ENCODE results near the gene MPND. TPM values are rescaled to one million over a fixed set of nuclear protein-coding genes. Genes with fewer than 3 reads are reported as not detected.

Gene MPND
- total and polyA plus RNA-seq, 4 donors: 10.8 to 47.4 (median 27.8) TPM

- peaks cover 57% of the 10 kb centered on the region for H3K36me3 ChIP-seq (ENCODE audit: control insufficient read depth, insufficient read depth, low read length)
- WGBS (ENCODE audit: insufficient coverage): 82% methylated on average over 21 of the region's 23 CpGs
- H3K27ac ChIP-seq (ENCODE audit: low read depth, low read length): no peak overlapping the region
- no peaks in the 10 kb centered on the region for H3K9me3 ChIP-seq (ENCODE audit: control insufficient read depth, insufficient read depth, low read length)
- peaks cover 85% of the 10 kb centered on the region for H3K4me1 ChIP-seq (ENCODE audit: control insufficient read depth, insufficient read depth, low read length)
- no peak for DNase-seq (ENCODE audit: low read depth in 4 of 6, low spot score in 6 of 6)
- no peak overlapping the region for H3K4me3 ChIP-seq (ENCODE audit: low read depth, low read length)
- no peaks in the 10 kb centered on the region for H3K27me3 ChIP-seq (ENCODE audit: control insufficient read depth, insufficient read depth, low read length)
Observed at GRCh38 chr19:4376991-4377781, 33.8 kb downstream of the MPND start.

- no peak overlapping the region for H3K4me3 ChIP-seq (ENCODE audit: low read depth, low read length)
- H3K4me1 ChIP-seq (ENCODE audit: control insufficient read depth, insufficient read depth, low read length): peaks cover 75% of the 10 kb centered on the region
- 85% methylated on average over 11 of the region's 11 CpGs for WGBS (ENCODE audit: insufficient coverage)
- no peak overlapping the region for H3K27ac ChIP-seq (ENCODE audit: low read depth, low read length)
- peaks cover 56% of the 10 kb centered on the region for H3K36me3 ChIP-seq (ENCODE audit: control insufficient read depth, insufficient read depth, low read length)
- DNase-seq (ENCODE audit: low read depth in 4 of 6, low spot score in 6 of 6): no peak
- no peaks in the 10 kb centered on the region for H3K27me3 ChIP-seq (ENCODE audit: control insufficient read depth, insufficient read depth, low read length)
- H3K9me3 ChIP-seq (ENCODE audit: control insufficient read depth, insufficient read depth, low read length): no peaks in the 10 kb centered on the region
Observed at GRCh38 chr19:4378886-4379285, 35.5 kb downstream of the MPND start.

GRCh38 chr19:4379383-4380253 is 36.3 kb downstream of the MPND start:
- peaks cover 56% of the 10 kb centered on the region for H3K36me3 ChIP-seq (ENCODE audit: control insufficient read depth, insufficient read depth, low read length)
- H3K9me3 ChIP-seq (ENCODE audit: control insufficient read depth, insufficient read depth, low read length): no peaks in the 10 kb centered on the region
- 71% methylated on average over 17 of the region's 20 CpGs for WGBS (ENCODE audit: insufficient coverage)
- no peaks in the 10 kb centered on the region for H3K27me3 ChIP-seq (ENCODE audit: control insufficient read depth, insufficient read depth, low read length)
- H3K27ac ChIP-seq (ENCODE audit: low read depth, low read length): peak overlapping the region; percentile 25
- DNase-seq (ENCODE audit: low read depth in 4 of 6, low spot score in 6 of 6): peak in 1 of 6 donors; percentile 2
- H3K4me3 ChIP-seq (ENCODE audit: low read depth, low read length): no peak overlapping the region
- H3K4me1 ChIP-seq (ENCODE audit: control insufficient read depth, insufficient read depth, low read length): peaks cover 75% of the 10 kb centered on the region

GRCh38 chr19:4380254-4380727 is 36.9 kb downstream of the MPND start:
- no peaks in the 10 kb centered on the region for H3K9me3 ChIP-seq (ENCODE audit: control insufficient read depth, insufficient read depth, low read length)
- H3K27me3 ChIP-seq (ENCODE audit: control insufficient read depth, insufficient read depth, low read length): no peaks in the 10 kb centered on the region
- peaks cover 56% of the 10 kb centered on the region for H3K36me3 ChIP-seq (ENCODE audit: control insufficient read depth, insufficient read depth, low read length)
- H3K4me1 ChIP-seq (ENCODE audit: control insufficient read depth, insufficient read depth, low read length): peaks cover 74% of the 10 kb centered on the region
- H3K4me3 ChIP-seq (ENCODE audit: low read depth, low read length): no peak overlapping the region
- WGBS (ENCODE audit: insufficient coverage): 48% methylated on average over 15 of the region's 17 CpGs
- DNase-seq (ENCODE audit: low read depth in 4 of 6, low spot score in 6 of 6): peak in 1 of 6 donors; percentile 13
- peak overlapping the region; percentile 25 for H3K27ac ChIP-seq (ENCODE audit: low read depth, low read length)

DNA sequence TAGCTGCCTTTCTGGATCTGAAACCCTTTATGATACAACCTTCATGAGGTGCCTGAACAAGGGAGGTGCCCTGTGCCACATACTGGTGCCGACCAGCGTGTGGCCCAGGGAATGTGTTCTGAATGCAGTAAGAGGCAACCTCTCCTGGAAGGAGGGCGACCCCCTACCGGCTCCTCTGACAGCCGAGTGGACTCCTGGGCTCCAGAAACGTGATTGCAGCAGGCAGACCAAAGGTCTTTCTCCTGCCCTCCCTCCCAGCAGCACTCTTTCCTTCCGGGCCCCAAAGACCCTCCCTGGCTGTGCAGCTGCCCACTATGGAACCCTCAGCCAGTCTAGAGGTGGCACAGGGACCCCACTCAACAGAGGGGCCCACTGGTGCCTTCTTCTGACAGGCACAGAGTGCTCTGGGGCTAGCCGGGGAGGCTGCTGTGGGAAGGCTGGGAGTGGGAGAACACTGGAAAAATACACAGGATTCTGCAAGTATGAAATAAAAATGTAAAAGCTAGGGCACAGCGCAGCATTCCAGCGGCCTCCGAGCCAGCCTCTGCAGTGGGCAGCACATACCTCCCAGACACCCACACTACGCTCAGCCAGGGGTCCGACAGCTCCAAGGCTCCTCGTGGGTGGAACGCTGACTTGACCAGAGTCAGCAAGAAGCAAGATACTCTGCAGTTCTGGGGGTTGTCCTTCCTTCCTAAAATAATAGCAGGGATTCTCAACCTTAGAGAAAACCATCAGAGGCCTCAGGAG is 42.1 kb downstream of the MPND start:
- peaks cover 84% of the 10 kb centered on the region for H3K4me1 ChIP-seq (ENCODE audit: control insufficient read depth, insufficient read depth, low read length)
- 59% methylated on average over 6 of the region's 15 CpGs for WGBS (ENCODE audit: insufficient coverage)

DNA sequence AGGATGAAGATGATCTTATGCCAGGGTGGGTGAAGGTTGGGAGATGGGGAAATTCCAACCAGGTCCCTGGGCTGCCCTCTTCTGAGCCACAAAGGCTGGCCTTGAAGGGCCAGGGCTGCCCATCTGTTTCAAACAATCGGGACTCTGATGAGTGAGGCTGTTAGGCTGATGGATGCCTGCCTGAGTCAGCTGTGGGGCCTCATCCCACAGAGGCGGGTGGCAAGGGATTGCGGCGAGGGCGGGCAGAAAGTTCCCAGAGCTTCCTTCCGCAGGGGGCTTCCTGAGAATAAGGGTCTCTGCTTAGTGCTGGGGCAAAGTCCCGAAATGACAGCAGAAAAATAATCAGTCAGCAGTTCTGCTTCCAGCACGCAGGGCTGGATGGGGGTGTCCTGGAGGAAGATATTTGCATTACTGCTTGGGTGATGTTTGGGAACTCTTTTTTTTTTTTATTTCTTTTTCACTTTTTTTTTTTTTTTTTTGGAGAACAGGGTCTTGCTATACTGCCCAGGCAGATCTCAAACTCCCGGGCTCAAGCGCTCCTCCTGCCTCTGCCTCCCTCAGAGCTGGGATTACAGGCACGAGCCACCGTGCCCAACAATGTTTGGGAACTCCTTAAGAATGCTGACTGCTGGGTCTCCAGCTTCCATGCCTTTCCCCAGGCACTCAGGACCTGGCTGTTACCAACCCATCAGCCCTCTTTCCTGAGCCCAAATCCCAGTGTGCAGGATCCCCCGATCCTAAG is 42.9 kb downstream of the MPND start:
- Histone ChIP-seq H3K36me3 (ENCODE audit: control insufficient read depth, insufficient read depth, low read length) (peaks cover 58% of the 10 kb centered on the region), H3K4me1 (ENCODE audit: control insufficient read depth, insufficient read depth, low read length) (peaks cover 84% of the 10 kb centered on the region), H3K4me3 (ENCODE audit: low read depth, low read length) (no peak overlapping the region), H3K9me3 (ENCODE audit: control insufficient read depth, insufficient read depth, low read length) (no peaks in the 10 kb centered on the region), H3K27me3 (ENCODE audit: control insufficient read depth, insufficient read depth, low read length) (no peaks in the 10 kb centered on the region), H3K27ac (ENCODE audit: low read depth, low read length) (peak overlapping the region; percentile 75)
- WGBS (ENCODE audit: insufficient coverage): 59% methylated on average over 9 of the region's 13 CpGs
- peak in 1 of 6 donors; percentile 54 for DNase-seq (ENCODE audit: low read depth in 4 of 6, low spot score in 6 of 6)

More for the DNA sequence above, 42.1 kb downstream of the MPND start:
- Histone ChIP-seq H3K9me3 (ENCODE audit: control insufficient read depth, insufficient read depth, low read length) (no peaks in the 10 kb centered on the region), H3K27ac (ENCODE audit: low read depth, low read length) (peak overlapping the region; percentile 75), H3K27me3 (ENCODE audit: control insufficient read depth, insufficient read depth, low read length) (no peaks in the 10 kb centered on the region), H3K36me3 (ENCODE audit: control insufficient read depth, insufficient read depth, low read length) (peaks cover 55% of the 10 kb centered on the region), H3K4me3 (ENCODE audit: low read depth, low read length) (no peak overlapping the region)
- DNase-seq (ENCODE audit: low read depth in 4 of 6, low spot score in 6 of 6): no peak

GRCh38 chr19:4388337-4389063 is 45.1 kb downstream of the MPND start:
- peak in 3 of 6 donors; percentile 36 to 74 (median 55) for DNase-seq (ENCODE audit: low read depth in 4 of 6, low spot score in 6 of 6)
- Histone ChIP-seq H3K27ac (ENCODE audit: low read depth, low read length) (peak overlapping the region; percentile 79), H3K4me1 (ENCODE audit: control insufficient read depth, insufficient read depth, low read length) (peaks cover 99% of the 10 kb centered on the region), H3K9me3 (ENCODE audit: control insufficient read depth, insufficient read depth, low read length) (no peaks in the 10 kb centered on the region), H3K27me3 (ENCODE audit: control insufficient read depth, insufficient read depth, low read length) (no peaks in the 10 kb centered on the region), H3K4me3 (ENCODE audit: low read depth, low read length) (no peak overlapping the region), H3K36me3 (ENCODE audit: control insufficient read depth, insufficient read depth, low read length) (peaks cover 59% of the 10 kb centered on the region)
- 41% methylated on average over 16 of the region's 16 CpGs for WGBS (ENCODE audit: insufficient coverage)

GRCh38 chr19:4389064-4389375 is 45.7 kb downstream of the MPND start:
- Histone ChIP-seq H3K36me3 (ENCODE audit: control insufficient read depth, insufficient read depth, low read length) (peaks cover 53% of the 10 kb centered on the region), H3K4me3 (ENCODE audit: low read depth, low read length) (no peak overlapping the region), H3K9me3 (ENCODE audit: control insufficient read depth, insufficient read depth, low read length) (no peaks in the 10 kb centered on the region), H3K27ac (ENCODE audit: low read depth, low read length) (peak overlapping the region; percentile 79), H3K27me3 (ENCODE audit: control insufficient read depth, insufficient read depth, low read length) (no peaks in the 10 kb centered on the region), H3K4me1 (ENCODE audit: control insufficient read depth, insufficient read depth, low read length) (peaks cover 99% of the 10 kb centered on the region)
- 81% methylated on average over 9 of the region's 9 CpGs for WGBS (ENCODE audit: insufficient coverage)
- DNase-seq (ENCODE audit: low read depth in 4 of 6, low spot score in 6 of 6): no peak
